Endometrium (tissue), 2 donors: ENCODE data around the gene FAM47E.
"Not testable (repeated sequence)": the region's sequence is repeated elsewhere in the genome, so short reads cannot be mapped to it uniquely, and the experiment has no call there.

Experiments
- FAIRE-seq: peaks from 2 replicates; lab custom pipeline; 2012; peaks lifted over from hg19 to GRCh38; lab: Jason Lieb, UNC
- donor health status: control.
- donor health status: control.

FAM47E gene

GRCh38 chr4:76226418-76226817, 25.1 kb upstream of the FAM47E start:
- no peak for FAIRE-seq

GRCh38 chr4:76232681-76233080, 18.8 kb upstream of the FAM47E start:
- no peak for FAIRE-seq

- no peak for FAIRE-seq
Observed at GRCh38 chr4:76233083-76233482, 18.4 kb upstream of the FAM47E start.

- FAIRE-seq, result no peak
Observed at GRCh38 chr4:76233529-76233928, 18.0 kb upstream of the FAM47E start.

GRCh38 chr4:76233967-76234678, 17.4 kb upstream of the FAM47E start:
- FAIRE-seq, result no peak

- FAIRE-seq, result no peak
Observed at GRCh38 chr4:76234679-76235044, 16.9 kb upstream of the FAM47E start.

- no peak for FAIRE-seq
Observed at GRCh38 chr4:76235407-76235806, 16.1 kb upstream of the FAM47E start.

GRCh38 chr4:76235915-76236314, 15.6 kb upstream of the FAM47E start:
- FAIRE-seq, result no peak

GRCh38 chr4:76238236-76238635, 13.3 kb upstream of the FAM47E start:
- FAIRE-seq, result no peak

GRCh38 chr4:76238701-76239100, 12.8 kb upstream of the FAM47E start:
- no peak for FAIRE-seq

- no peak for FAIRE-seq
Observed at GRCh38 chr4:76240236-76240635, 11.3 kb upstream of the FAM47E start.

GRCh38 chr4:76243877-76244276, 7.6 kb upstream of the FAM47E start:
- FAIRE-seq, result not testable (repeated sequence)

GRCh38 chr4:76246025-76246424, 5.5 kb upstream of the FAM47E start:
- no peak for FAIRE-seq

GRCh38 chr4:76246852-76247251, 4.7 kb upstream of the FAM47E start:
- no peak for FAIRE-seq

- no peak for FAIRE-seq
Observed at GRCh38 chr4:76250962-76251361, 559 bp upstream of the FAM47E start.

- FAIRE-seq, result no peak
Observed at GRCh38 chr4:76252271-76252653, 741 bp downstream of the FAM47E start.

- no peak for FAIRE-seq
Observed at GRCh38 chr4:76253511-76253910, 2.0 kb downstream of the FAM47E start.

- no peak for FAIRE-seq
Observed at GRCh38 chr4:76256032-76256431, 4.5 kb downstream of the FAM47E start.

- FAIRE-seq, result no peak
Observed at GRCh38 chr4:76256968-76257367, 5.4 kb downstream of the FAM47E start.

GRCh38 chr4:76257824-76258223, 6.3 kb downstream of the FAM47E start:
- FAIRE-seq, result no peak

GRCh38 chr4:76260571-76260970, 9.1 kb downstream of the FAM47E start:
- no peak for FAIRE-seq

GRCh38 chr4:76265631-76266218, 14.2 kb downstream of the FAM47E start:
- FAIRE-seq, result no peak

GRCh38 chr4:76266627-76267026, 15.1 kb downstream of the FAM47E start:
- FAIRE-seq, result no peak

GRCh38 chr4:76267811-76268210, 16.3 kb downstream of the FAM47E start:
- FAIRE-seq, result no peak
